SK-N-SH (cell line): ENCODE data around the gene CACNA1D. TPM values are rescaled to one million over a fixed set of nuclear protein-coding genes. Genes with fewer than 3 reads are reported as not detected.

Experiments used
- CTCF ChIA-PET: fragments of 300-600, 350-600 bp; formaldehyde crosslinking; extraction: SDS; loops from one replicate; lab custom pipeline; 2021; lab: Yijun Ruan, JAX
- POLR2A ChIA-PET: fragments of 350-600 bp; sonication (Branson Sonifier 250); formaldehyde crosslinking; extraction: SDS; loops from one replicate; lab custom pipeline; 2020; ENCODE audit warnings: antibody characterized with exemption, inconsistent platforms; lab: Yijun Ruan, JAX
- DNase-seq: peaks from one replicate; pipeline ENCODE4 v3.0.0; 2012
- H2AFZ ChIP-seq: fragments of 200-600 bp; sonication (generic); 2 replicates; pipeline ENCODE4 v1.8.1; 2016; ENCODE audit warnings: antibody characterized with exemption, mild to moderate bottlenecking, low read depth
- H3F3A ChIP-seq: fragments of 200-600 bp; sonication (generic); replicated peaks from 2 replicates; pipeline ENCODE3; 2016; ENCODE audit warnings: antibody characterized with exemption, mild to moderate bottlenecking; ENCODE audit not compliant: insufficient read depth
- H3K27ac ChIP-seq, 2 experiments: fragments of 200-500 bp in 1 of 2; fragments of 200-600 bp in 1 of 2; sonication (Bioruptor generic) in 1 of 2; sonication (generic), shearing (Covaris generic) in 1 of 2; 2 replicates each; pipeline versions ENCODE4 v1.5.1 to v1.6.1; 2014 to 2016; ENCODE audit warnings: low read depth in 2 of 2, inconsistent platforms in 1 of 2, low read length in 1 of 2, mild to moderate bottlenecking in 1 of 2, mixed read lengths in 1 of 2
- H3K27me3 ChIP-seq: fragments of 200-600 bp; sonication (generic), shearing (Covaris generic); 2 replicates; pipeline ENCODE4 v1.6.1; 2016; ENCODE audit warnings: mixed run types; ENCODE audit not compliant: insufficient read depth
- H3K36me3 ChIP-seq, 2 experiments: fragments of 200-500 bp in 1 of 2; fragments of 200-600 bp in 1 of 2; sonication (Bioruptor generic) in 1 of 2; sonication (generic) in 1 of 2; replicated peaks in 1 of 2; 2 replicates each; pipeline versions ENCODE3 to v1.5.1; 2014 to 2016; ENCODE audit warnings: low read length in 1 of 2, mild to moderate bottlenecking in 1 of 2; ENCODE audit not compliant: insufficient read depth in 2 of 2, control insufficient read depth in 1 of 2
- H3K4me1 ChIP-seq, 2 experiments: fragments of 200-500 bp in 1 of 2; fragments of 200-600 bp in 1 of 2; sonication (Bioruptor generic) in 1 of 2; sonication (generic), shearing (Covaris generic) in 1 of 2; 2 replicates each; pipeline versions ENCODE4 v1.5.1 to v1.6.1; 2014 to 2016; ENCODE audit warnings: low read depth in 1 of 2, low read length in 1 of 2, mixed run types in 1 of 2; ENCODE audit not compliant: insufficient read depth in 2 of 2, control insufficient read depth in 1 of 2
- H3K4me2 ChIP-seq: fragments of 200-600 bp; sonication (generic), shearing (Covaris generic); 2 replicates; pipeline ENCODE4 v1.6.1; 2017; ENCODE audit warnings: mixed run types
- H3K4me3 ChIP-seq, 2 experiments: fragments of 200-500 bp in 1 of 2; fragments of 200-600 bp in 1 of 2; sonication (Bioruptor generic) in 1 of 2; sonication (generic), shearing (Covaris generic) in 1 of 2; 2 replicates each; pipeline versions ENCODE4 v1.5.1 to v1.8.1; 2014 to 2016; ENCODE audit warnings: low read depth in 2 of 2, inconsistent platforms in 1 of 2, low read length in 1 of 2, mild to moderate bottlenecking in 1 of 2, mixed read lengths in 1 of 2, moderate library complexity in 1 of 2
- H3K79me2 ChIP-seq: fragments of 200-600 bp; sonication (generic); 2 replicates; pipeline ENCODE4 v1.8.1; 2017; ENCODE audit warnings: mild to moderate bottlenecking; ENCODE audit not compliant: insufficient read depth
- H3K9ac ChIP-seq: fragments of 200-600 bp; sonication (generic); 2 replicates; pipeline ENCODE4 v1.6.1; 2017; ENCODE audit warnings: mixed run types
- H3K9me2 ChIP-seq: fragments of 200-600 bp; sonication (generic); 2 replicates; pipeline ENCODE4 v1.6.1; 2017; ENCODE audit warnings: mixed run types
- H3K9me3 ChIP-seq: fragments of 200-600 bp; sonication (generic); 2 replicates; pipeline ENCODE4 v1.6.1; 2017; ENCODE audit warnings: mixed run types, mild to moderate bottlenecking, moderate library complexity
- H4K20me1 ChIP-seq: fragments of 200-600 bp; sonication (generic); 2 replicates; pipeline ENCODE4 v1.6.1; 2017; ENCODE audit warnings: mild to moderate bottlenecking, mixed run types; ENCODE audit not compliant: insufficient read depth
- CHD2 ChIP-seq: fragments of 150-350 bp; IDR thresholded peaks from 2 replicates; pipeline ENCODE4 v1.6.1; 2018; ENCODE audit warnings: low read length; ENCODE audit not compliant: partially characterized antibody
- EP300 ChIP-seq, 2 experiments: IDR thresholded peaks; 2 replicates each; pipeline versions ENCODE4 v1.4.0 to v1.6.1; 2012; ENCODE audit warnings: borderline replicate concordance in 1 of 2, low read depth in 1 of 2, low read length in 1 of 2
- FOSL2 ChIP-seq: IDR thresholded peaks from 2 replicates; pipeline ENCODE4 v1.4.0; 2012; ENCODE audit warnings: low read depth, mild to moderate bottlenecking, moderate library complexity, borderline replicate concordance
- FOXJ3 ChIP-seq: sonication (generic); formaldehyde crosslinking; IDR thresholded peaks from 2 replicates; pipeline ENCODE4 v1.5.1; 2020; ENCODE audit warnings: mild to moderate bottlenecking, missing genetic modification reagents
- FOXM1 ChIP-seq: IDR thresholded peaks from 2 replicates; pipeline ENCODE4 v1.4.0; 2012; ENCODE audit warnings: low read depth, mild to moderate bottlenecking
- GATA2 ChIP-seq: sonication (generic); formaldehyde crosslinking; IDR thresholded peaks from 2 replicates; pipeline ENCODE4 v1.5.0; 2020; ENCODE audit warnings: mild to moderate bottlenecking, missing genetic modification reagents
- IRF3 ChIP-seq: fragments of 150-350 bp; IDR thresholded peaks from 2 replicates; pipeline ENCODE4 v1.6.1; 2016; ENCODE audit warnings: mild to moderate bottlenecking, low read depth, low read length
- MEF2A ChIP-seq: IDR thresholded peaks from 2 replicates; pipeline ENCODE4 v1.4.0; 2012; ENCODE audit warnings: low read depth, borderline replicate concordance
- MXI1 ChIP-seq: IDR thresholded peaks from 2 replicates; pipeline ENCODE4 v1.6.1; 2012; ENCODE audit warnings: mild to moderate bottlenecking, low read depth, low read length, improper control_type of control experiment
- NFIC ChIP-seq: IDR thresholded peaks from 2 replicates; pipeline ENCODE4 v1.4.0; 2012; ENCODE audit warnings: borderline replicate concordance
- NRF1 ChIP-seq: IDR thresholded peaks from 2 replicates; pipeline ENCODE4 v1.6.1; 2012; ENCODE audit warnings: low read depth, mild to moderate bottlenecking, low read length
- PBX3 ChIP-seq: IDR thresholded peaks from 2 replicates; pipeline ENCODE4; 2012
- POLR2AphosphoS5 ChIP-seq: IDR thresholded peaks from 2 replicates; pipeline ENCODE4 v1.6.1; 2012; ENCODE audit warnings: low read depth, low read length
- RAD21 ChIP-seq: IDR thresholded peaks from 2 replicates; pipeline ENCODE4 v1.6.1; 2012; ENCODE audit warnings: mild to moderate bottlenecking, low read length
- RCOR1 ChIP-seq: fragments of 150-350 bp; IDR thresholded peaks from 2 replicates; pipeline ENCODE4 v1.6.1; 2017; ENCODE audit warnings: antibody characterized with exemption, low read length
- REST ChIP-seq: IDR thresholded peaks from 2 replicates; pipeline ENCODE4 v1.6.1; 2012; ENCODE audit warnings: mild to moderate bottlenecking, low read depth, low read length, moderate library complexity
- RFX5 ChIP-seq: IDR thresholded peaks from 2 replicates; pipeline ENCODE4 v1.6.1; 2012; ENCODE audit warnings: mild to moderate bottlenecking, improper control_type of control experiment, low read length
- TAF1 ChIP-seq: IDR thresholded peaks from 2 replicates; pipeline ENCODE4 v1.6.1; 2012; ENCODE audit warnings: low read depth, mild to moderate bottlenecking, low read length, moderate library complexity, borderline replicate concordance
- YY1 ChIP-seq: IDR thresholded peaks from 2 replicates; pipeline ENCODE4 v1.4.0; 2012; ENCODE audit warnings: low read depth, mild to moderate bottlenecking
- WGBS: methylation state at CpG from one replicate; pipeline ENCODE4 v1.1.6; 2017; ENCODE audit warnings: low lambda C conversion rate; 5-methylcytosine and 5-hydroxymethylcytosine counted together
- polyA plus RNA-seq, 3 experiments: library from polyadenylated mRNA; depleted of rRNA; stranded (reverse); fragments of >200 nt; gene quantifications; 2 replicates each; pipeline ENCODE4 v1.2.3, GENCODE V29; 2012
- TF ChIP-seq, protein P1 (sequence below): IDR thresholded peaks from 2 replicates; pipeline ENCODE4 v1.4.0; 2012; ENCODE audit warnings: low read depth, borderline replicate concordance
- TF ChIP-seq, protein P2 (sequence below): fragments of 150-350 bp; IDR thresholded peaks from 2 replicates; pipeline ENCODE4 v1.6.1; 2017; ENCODE audit warnings: antibody characterized with exemption, low read length, low read depth, borderline replicate concordance

The CACNA1D gene
- polyA plus RNA-seq, 1 of the 3 experiments (the other 2 are of a cell fraction), result 0.12 TPM

DNA sequence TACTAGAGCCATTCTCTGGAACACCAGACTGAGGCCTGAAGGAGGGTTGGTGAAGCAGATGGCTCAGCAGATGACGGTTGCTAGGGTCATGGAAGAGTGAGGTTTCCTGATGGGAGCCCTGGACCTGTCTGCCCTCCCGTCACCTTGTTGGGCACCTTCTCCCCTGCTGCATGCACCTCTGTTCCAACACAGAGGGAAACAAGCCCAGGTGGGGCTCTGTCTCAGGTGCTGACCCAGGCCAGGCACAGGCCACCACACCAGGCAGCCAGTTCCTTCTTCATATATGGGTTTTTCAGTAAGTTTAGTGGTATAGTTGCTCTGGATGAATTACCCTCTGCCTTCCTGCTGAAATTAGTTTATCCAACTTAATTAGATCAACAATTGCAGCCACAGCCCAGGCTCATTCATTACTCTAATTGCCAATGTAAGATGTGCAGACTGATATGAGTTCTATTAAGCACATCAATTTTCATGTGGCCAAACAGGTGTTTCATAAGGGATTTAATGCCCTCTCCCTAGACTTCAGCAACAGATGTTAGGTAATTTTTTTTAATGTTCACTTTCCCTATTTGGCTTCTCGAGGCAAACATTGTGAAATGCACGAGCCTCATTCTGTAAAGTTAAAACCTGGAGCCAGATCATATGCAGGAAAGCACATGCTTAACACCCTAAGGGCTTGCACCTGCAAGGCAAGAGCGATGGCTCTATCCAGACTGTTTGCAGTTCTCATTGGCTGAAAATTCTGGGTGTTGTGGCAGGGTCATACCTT is 177.0 kb downstream of the CACNA1D start (continued):
- TF ChIP-seq, protein P1, sequence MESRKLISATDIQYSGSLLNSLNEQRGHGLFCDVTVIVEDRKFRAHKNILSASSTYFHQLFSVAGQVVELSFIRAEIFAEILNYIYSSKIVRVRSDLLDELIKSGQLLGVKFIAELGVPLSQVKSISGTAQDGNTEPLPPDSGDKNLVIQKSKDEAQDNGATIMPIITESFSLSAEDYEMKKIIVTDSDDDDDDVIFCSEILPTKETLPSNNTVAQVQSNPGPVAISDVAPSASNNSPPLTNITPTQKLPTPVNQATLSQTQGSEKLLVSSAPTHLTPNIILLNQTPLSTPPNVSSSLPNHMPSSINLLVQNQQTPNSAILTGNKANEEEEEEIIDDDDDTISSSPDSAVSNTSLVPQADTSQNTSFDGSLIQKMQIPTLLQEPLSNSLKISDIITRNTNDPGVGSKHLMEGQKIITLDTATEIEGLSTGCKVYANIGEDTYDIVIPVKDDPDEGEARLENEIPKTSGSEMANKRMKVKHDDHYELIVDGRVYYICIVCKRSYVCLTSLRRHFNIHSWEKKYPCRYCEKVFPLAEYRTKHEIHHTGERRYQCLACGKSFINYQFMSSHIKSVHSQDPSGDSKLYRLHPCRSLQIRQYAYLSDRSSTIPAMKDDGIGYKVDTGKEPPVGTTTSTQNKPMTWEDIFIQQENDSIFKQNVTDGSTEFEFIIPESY, result no peak
- TF ChIP-seq TAF1, result no peak
- TF ChIP-seq GATA2 (CRISPR knock-in tag), result peak; percentile 98
- TF ChIP-seq RCOR1, result peak; percentile 91
- peak; percentile 70 for TF ChIP-seq CHD2
- TF ChIP-seq YY1, result no peak
- no peak for TF ChIP-seq FOSL2
- TF ChIP-seq IRF3, result no peak
- TF ChIP-seq EP300 (IDR thresholded peaks at IDR 0.05; ENCODE audit: borderline replicate concordance in 1 of 2, low read depth in 1 of 2, low read length in 1 of 2), result peak in 1 of 2 experiments; percentile 90; a peak in 1 of 4 replicates
- no peak for TF ChIP-seq NRF1
- peak; percentile 86 for TF ChIP-seq FOXJ3 (CRISPR knock-in tag)
- TF ChIP-seq RAD21, result peak; percentile 4; the same call in 1 of the 2 replicates

DNA sequence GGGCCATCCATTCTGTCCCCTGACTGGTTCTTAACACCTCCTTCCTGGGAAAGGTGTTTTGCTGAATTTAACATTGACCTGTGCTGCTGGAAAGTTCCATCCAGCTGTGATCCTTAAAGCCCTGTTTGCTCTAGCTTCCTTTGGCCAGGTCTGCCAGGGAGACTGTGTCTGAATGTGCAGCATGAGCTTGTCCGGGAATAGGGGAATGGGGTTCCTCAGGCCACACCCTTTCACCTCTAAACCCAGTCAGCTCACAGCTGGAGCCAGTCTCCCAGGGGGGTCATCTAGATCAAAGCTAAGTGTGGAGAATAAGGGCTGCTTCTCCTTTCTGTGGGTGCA is 177.5 kb downstream of the CACNA1D start:
- Histone ChIP-seq H3K4me2 (no peak overlapping the region), H3K27me3 (no peaks in the 10 kb centered on the region; the same call in 1 of the 2 replicates), H3K9ac (no peak overlapping the region), H4K20me1 (no peaks in the 10 kb centered on the region), H3K4me3 (no peak overlapping the region), H3K9me3 (no peaks in the 10 kb centered on the region), H3K27ac (peak overlapping the region in 1 of 2 experiments; percentile 87; a peak in 2 of 4 replicates), H3K79me2 (no peaks in the 10 kb centered on the region), H3K4me1 (peaks cover 0 to 50% of the 10 kb centered on the region in 2 experiments; a peak in 2 of 4 replicates), H2AFZ (no peak overlapping the region), H3F3A (no peaks in the 10 kb centered on the region), H3K36me3 (no peaks in the 10 kb centered on the region), H3K9me2 (no peaks in the 10 kb centered on the region)
- CTCF ChIA-PET, result interaction anchor here (1.3 to 4.2 kb wide), 5 partner anchors 18 to 373 kb away, joined by 3 to 35 read pairs (median 6); no protein-coding TSS in a partner anchor
- no peak for DNase-seq
- POLR2A ChIA-PET, result no interaction called here
- WGBS, result 14% methylated on average over 1 of the region's 1 CpG
- TF ChIP-seq FOXM1 (no peak), RAD21 (no peak), FOXJ3 (CRISPR knock-in tag) (no peak), NFIC (no peak), NRF1 (no peak), REST (no peak), PBX3 (no peak), MEF2A (no peak), MXI1 (no peak), EP300 (IDR thresholded peaks at IDR 0.05; ENCODE audit: borderline replicate concordance in 1 of 2, low read depth in 1 of 2, low read length in 1 of 2) (no peak), POLR2AphosphoS5 (no peak), RFX5 (no peak), GATA2 (CRISPR knock-in tag) (no peak)
- TF ChIP-seq, protein P2, sequence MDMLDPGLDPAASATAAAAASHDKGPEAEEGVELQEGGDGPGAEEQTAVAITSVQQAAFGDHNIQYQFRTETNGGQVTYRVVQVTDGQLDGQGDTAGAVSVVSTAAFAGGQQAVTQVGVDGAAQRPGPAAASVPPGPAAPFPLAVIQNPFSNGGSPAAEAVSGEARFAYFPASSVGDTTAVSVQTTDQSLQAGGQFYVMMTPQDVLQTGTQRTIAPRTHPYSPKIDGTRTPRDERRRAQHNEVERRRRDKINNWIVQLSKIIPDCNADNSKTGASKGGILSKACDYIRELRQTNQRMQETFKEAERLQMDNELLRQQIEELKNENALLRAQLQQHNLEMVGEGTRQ, result no peak
